Peyer's patch (tissue), 4 donors: Measurements from ENCODE around the gene STRN3.

Experiments
- POLR2A ChIP-seq, 2 donors: fragments of 450-650 bp; IDR thresholded peaks; one replicate each; pipeline ENCODE4 v1.5.1; 2017; ENCODE audit warnings: antibody characterized with exemption in 2 of 2, mild to moderate bottlenecking in 2 of 2, moderate library complexity in 2 of 2
- TF ChIP-seq, protein P1 (sequence below), 6 experiments: fragments of 450-650 bp in 4 of 6; fragments of 200-600 bp in 2 of 6; sonication (generic) in 1 of 6; IDR thresholded peaks; one replicate each; pipeline ENCODE4 v1.5.1; 2017 to 2019; ENCODE audit warnings: antibody characterized with exemption in 6 of 6, mild to moderate bottlenecking in 3 of 6, moderate library complexity in 1 of 6

DNA sequence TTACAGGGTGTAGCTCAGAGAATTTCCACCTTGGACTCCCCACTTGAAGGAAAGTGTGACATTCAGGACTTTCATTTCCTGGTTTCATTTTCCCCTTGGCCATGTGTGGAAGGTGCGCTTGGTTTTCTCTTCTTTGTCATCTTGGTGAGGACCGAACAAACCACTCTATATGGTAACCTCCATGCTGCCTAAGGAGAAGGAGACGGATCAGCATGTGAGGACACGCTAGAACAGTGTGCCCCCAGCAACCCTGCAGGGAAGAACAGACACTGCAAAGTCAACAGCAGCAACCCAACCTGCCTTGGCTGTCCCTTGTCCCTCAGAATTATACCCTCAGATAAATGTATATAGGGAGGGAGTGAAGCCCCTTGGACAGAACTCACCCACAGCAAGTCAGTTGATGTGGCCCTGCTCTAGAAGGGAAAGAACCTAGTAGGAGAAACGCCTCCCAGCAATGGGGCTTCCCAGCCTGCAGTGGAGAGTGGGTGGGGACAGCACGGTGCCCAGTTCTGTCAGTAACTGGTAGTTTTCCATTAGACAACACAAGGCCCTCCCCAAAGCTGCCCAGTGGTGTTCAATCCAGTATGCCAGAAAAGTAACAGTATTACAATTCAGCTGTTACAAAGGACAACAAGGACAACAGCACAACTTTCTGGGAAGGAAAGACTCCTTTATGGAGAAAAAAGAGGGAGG, 170.7 kb downstream of the STRN3 start:
- TF ChIP-seq, protein P1, sequence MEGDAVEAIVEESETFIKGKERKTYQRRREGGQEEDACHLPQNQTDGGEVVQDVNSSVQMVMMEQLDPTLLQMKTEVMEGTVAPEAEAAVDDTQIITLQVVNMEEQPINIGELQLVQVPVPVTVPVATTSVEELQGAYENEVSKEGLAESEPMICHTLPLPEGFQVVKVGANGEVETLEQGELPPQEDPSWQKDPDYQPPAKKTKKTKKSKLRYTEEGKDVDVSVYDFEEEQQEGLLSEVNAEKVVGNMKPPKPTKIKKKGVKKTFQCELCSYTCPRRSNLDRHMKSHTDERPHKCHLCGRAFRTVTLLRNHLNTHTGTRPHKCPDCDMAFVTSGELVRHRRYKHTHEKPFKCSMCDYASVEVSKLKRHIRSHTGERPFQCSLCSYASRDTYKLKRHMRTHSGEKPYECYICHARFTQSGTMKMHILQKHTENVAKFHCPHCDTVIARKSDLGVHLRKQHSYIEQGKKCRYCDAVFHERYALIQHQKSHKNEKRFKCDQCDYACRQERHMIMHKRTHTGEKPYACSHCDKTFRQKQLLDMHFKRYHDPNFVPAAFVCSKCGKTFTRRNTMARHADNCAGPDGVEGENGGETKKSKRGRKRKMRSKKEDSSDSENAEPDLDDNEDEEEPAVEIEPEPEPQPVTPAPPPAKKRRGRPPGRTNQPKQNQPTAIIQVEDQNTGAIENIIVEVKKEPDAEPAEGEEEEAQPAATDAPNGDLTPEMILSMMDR (IDR thresholded peaks at IDR 0.05), result no peak
- no peak for TF ChIP-seq POLR2A (IDR thresholded peaks at IDR 0.05)
